GM21367 (cell line): ENCODE results near the gene RGS3.

Experiments
- ATAC-seq: cut with Tn5 transposase; IDR thresholded peaks from one replicate; pipeline ENCODE4 v1.9.1; 2021; ENCODE audit not compliant: unreplicated experiment

Gene RGS3

GRCh38 chr9:113464286-113464660, 746 bp downstream of the RGS3 start:
- no peak for ATAC-seq

GRCh38 chr9:113465599-113466140, 2.1 kb downstream of the RGS3 start:
- no peak for ATAC-seq

- no peak for ATAC-seq
Measured at GRCh38 chr9:113467183-113467582, 3.7 kb downstream of the RGS3 start.

- no peak for ATAC-seq
Measured at GRCh38 chr9:113468716-113469448, 5.4 kb downstream of the RGS3 start.

- no peak for ATAC-seq
Measured at GRCh38 chr9:113471143-113471542, 7.6 kb downstream of the RGS3 start.

- no peak for ATAC-seq
Measured at GRCh38 chr9:113471566-113471965, 8.0 kb downstream of the RGS3 start.

- ATAC-seq = no peak
Measured at GRCh38 chr9:113472199-113472598, 8.7 kb downstream of the RGS3 start.

GRCh38 chr9:113474360-113475028, 11.0 kb downstream of the RGS3 start:
- no peak for ATAC-seq

GRCh38 chr9:113475031-113475430, 11.5 kb downstream of the RGS3 start:
- no peak for ATAC-seq

- ATAC-seq = no peak
Measured at GRCh38 chr9:113475992-113476391, 12.5 kb downstream of the RGS3 start.

GRCh38 chr9:113476511-113476916, 13.0 kb downstream of the RGS3 start:
- no peak for ATAC-seq

- no peak for ATAC-seq
Measured at GRCh38 chr9:113477058-113477457, 13.5 kb downstream of the RGS3 start.

- ATAC-seq = no peak
Measured at GRCh38 chr9:113477661-113478060, 14.1 kb downstream of the RGS3 start.

- ATAC-seq = no peak
Measured at GRCh38 chr9:113479174-113479621, 15.7 kb downstream of the RGS3 start.

GRCh38 chr9:113480612-113481011, 17.1 kb downstream of the RGS3 start:
- ATAC-seq = no peak

GRCh38 chr9:113481176-113481787, 17.8 kb downstream of the RGS3 start:
- ATAC-seq = no peak

GRCh38 chr9:113482341-113482740, 18.8 kb downstream of the RGS3 start:
- ATAC-seq = no peak

GRCh38 chr9:113482991-113483675, 19.6 kb downstream of the RGS3 start:
- ATAC-seq = no peak

- ATAC-seq = no peak
Measured at GRCh38 chr9:113483676-113484257, 20.2 kb downstream of the RGS3 start.

- no peak for ATAC-seq
Measured at GRCh38 chr9:113484258-113484730, 20.8 kb downstream of the RGS3 start.

- no peak for ATAC-seq
Measured at GRCh38 chr9:113485761-113486115, 22.2 kb downstream of the RGS3 start.
